Gastrocnemius medialis (tissue), 4 donors: ENCODE data around the gene MMP26.

Source experiments
- POLR2A ChIP-seq, 2 donors: fragments of 450-650 bp; IDR thresholded peaks; one replicate each; pipeline ENCODE4 v1.6.1; 2017; ENCODE audit warnings: antibody characterized with exemption in 2 of 2, mild to moderate bottlenecking in 2 of 2, moderate library complexity in 2 of 2
- TF ChIP-seq, protein P1 (sequence below), 5 experiments: fragments of 450-650 bp in 3 of 5; fragments of 200-600 bp in 2 of 5; sonication (generic) in 2 of 5; IDR thresholded peaks in 4 of 5; conservative IDR thresholded peaks in 1 of 5; 1 replicate in 4 of 5; 2 replicates in 1 of 5; pipeline ENCODE4 v1.5.1; 2016 to 2019; ENCODE audit warnings: antibody characterized with exemption in 5 of 5, mild to moderate bottlenecking in 3 of 5, moderate library complexity in 3 of 5

GRCh38 chr11:4665424-4665823 is 39.2 kb upstream of the MMP26 start:
- TF ChIP-seq, protein P1, sequence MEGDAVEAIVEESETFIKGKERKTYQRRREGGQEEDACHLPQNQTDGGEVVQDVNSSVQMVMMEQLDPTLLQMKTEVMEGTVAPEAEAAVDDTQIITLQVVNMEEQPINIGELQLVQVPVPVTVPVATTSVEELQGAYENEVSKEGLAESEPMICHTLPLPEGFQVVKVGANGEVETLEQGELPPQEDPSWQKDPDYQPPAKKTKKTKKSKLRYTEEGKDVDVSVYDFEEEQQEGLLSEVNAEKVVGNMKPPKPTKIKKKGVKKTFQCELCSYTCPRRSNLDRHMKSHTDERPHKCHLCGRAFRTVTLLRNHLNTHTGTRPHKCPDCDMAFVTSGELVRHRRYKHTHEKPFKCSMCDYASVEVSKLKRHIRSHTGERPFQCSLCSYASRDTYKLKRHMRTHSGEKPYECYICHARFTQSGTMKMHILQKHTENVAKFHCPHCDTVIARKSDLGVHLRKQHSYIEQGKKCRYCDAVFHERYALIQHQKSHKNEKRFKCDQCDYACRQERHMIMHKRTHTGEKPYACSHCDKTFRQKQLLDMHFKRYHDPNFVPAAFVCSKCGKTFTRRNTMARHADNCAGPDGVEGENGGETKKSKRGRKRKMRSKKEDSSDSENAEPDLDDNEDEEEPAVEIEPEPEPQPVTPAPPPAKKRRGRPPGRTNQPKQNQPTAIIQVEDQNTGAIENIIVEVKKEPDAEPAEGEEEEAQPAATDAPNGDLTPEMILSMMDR (IDR thresholded peaks at IDR 0.05 in 4 of 5, conservative IDR thresholded peaks at IDR 0.05 in 1 of 5), result no peak
- no peak for TF ChIP-seq POLR2A (IDR thresholded peaks at IDR 0.05)
